Natural killer cell treated with Interleukin-12 subunit alpha and Interleukin-12 subunit beta and Interleukin-15 and Interleukin-18, amount 100 ng/mL, for 72 hours (primary cell): ENCODE results near the gene SCFD1. TPM values are rescaled to one million over a fixed set of nuclear protein-coding genes. Genes with fewer than 3 reads are reported as not detected.

Experiments used
- ATAC-seq, 2 donors: fragments of 150-1000 bp; cut with Tn5 transposase in 1 of 2; sonication (Bioruptor Pico), chemical (Tn5 transposase) in 1 of 2; 2 replicates each; pipeline ENCODE4 v1.10.0; 2021
- DNase-seq: peaks from one replicate; pipeline ENCODE4 v3.0.0; 2022; ENCODE audit warnings: low spot score
- H3K27ac Mint-ChIP-seq, 2 donors: 1 replicate in 1 of 2; 2 replicates in 1 of 2; pipeline ENCODE4 v1.8.0; 2022; ENCODE audit warnings: mixed read lengths in 2 of 2, mild to moderate bottlenecking in 1 of 2, moderate library complexity in 1 of 2
- H3K27me3 Mint-ChIP-seq, 2 donors: 1 replicate in 1 of 2; 2 replicates in 1 of 2; pipeline ENCODE4 v1.8.0; 2022; ENCODE audit warnings: mixed read lengths in 2 of 2
- H3K36me3 Mint-ChIP-seq: one replicate; pipeline ENCODE4 v1.8.0; 2022; ENCODE audit warnings: mixed read lengths
- H3K4me1 Mint-ChIP-seq, 2 donors: 1 replicate in 1 of 2; 2 replicates in 1 of 2; pipeline ENCODE4 v1.8.0; 2022; ENCODE audit warnings: low read depth in 2 of 2, mixed read lengths in 2 of 2, mild to moderate bottlenecking in 1 of 2
- H3K4me3 Mint-ChIP-seq: one replicate; pipeline ENCODE4 v1.8.0; 2022; ENCODE audit warnings: mixed read lengths
- H3K9me3 Mint-ChIP-seq: 2 replicates; pipeline ENCODE4 v1.8.0; 2022; ENCODE audit warnings: mixed read lengths
- total RNA-seq, 2 donors: library from RNA; stranded (reverse); gene quantifications; one replicate each; pipeline ENCODE4 v1.2.3, GENCODE V29; 2022

SCFD1 gene
- total RNA-seq, 2 donors from 2014 or later, result 75.9 to 79.4 TPM

DNA sequence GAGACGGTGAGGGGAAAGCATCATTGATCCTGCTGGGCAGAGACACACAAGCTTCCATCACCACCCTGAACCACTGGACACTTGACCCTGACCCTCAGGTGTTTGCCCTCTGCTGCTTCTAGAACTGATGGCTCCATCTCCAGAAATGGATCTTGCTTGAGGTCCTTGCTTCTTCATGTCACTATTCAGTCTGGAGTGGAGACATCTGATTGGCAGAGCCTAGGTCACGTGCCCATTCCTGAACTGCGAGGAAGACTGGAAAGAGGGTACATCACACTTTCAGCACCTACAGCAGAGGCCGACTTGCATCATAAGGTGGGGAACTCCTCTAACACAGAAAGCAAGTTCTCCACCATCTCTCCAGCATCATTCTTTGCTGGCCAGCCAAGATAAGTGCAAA, 145.5 kb downstream of the SCFD1 start:
- Mint-ChIP-seq H3K9me3 (peaks cover 6% of the 10 kb centered on the region), H3K4me1 (no peaks in the 10 kb centered on the region), H3K4me3 (no peak overlapping the region), H3K27me3 (peaks cover 25 to 41% of the 10 kb centered on the region in 2 donors), H3K27ac (no peak overlapping the region), H3K36me3 (peaks cover 10% of the 10 kb centered on the region)
- DNase-seq (no peak), ATAC-seq (no peak)

DNA sequence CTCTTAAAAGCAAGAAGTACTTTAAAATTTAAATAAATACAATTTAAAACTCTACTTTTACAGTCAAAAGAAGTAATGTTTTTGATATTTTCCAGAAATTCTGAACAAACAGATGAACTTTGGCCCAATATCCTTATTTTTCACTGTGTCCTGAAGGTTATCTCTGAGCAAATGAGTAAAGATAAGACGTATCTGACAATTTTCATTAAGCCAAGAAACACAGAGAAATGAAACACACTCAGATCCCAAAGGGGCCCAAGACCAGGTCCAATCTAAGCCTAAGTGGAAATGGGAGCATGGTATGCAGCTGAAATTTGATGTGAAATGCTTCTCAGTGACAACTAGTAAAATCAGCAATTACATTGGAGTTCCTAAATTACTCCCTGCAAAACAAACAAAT, 146.7 kb downstream of the SCFD1 start:
- Mint-ChIP-seq H3K27me3 (peaks cover 23 to 36% of the 10 kb centered on the region in 2 donors), H3K4me3 (no peak overlapping the region), H3K9me3 (peaks cover 2% of the 10 kb centered on the region), H3K27ac (no peak overlapping the region), H3K4me1 (no peaks in the 10 kb centered on the region), H3K36me3 (peaks cover 5% of the 10 kb centered on the region)
- DNase-seq (no peak), ATAC-seq (no peak)

GRCh38 chr14:30770376-30770775, 148.3 kb downstream of the SCFD1 start:
- ATAC-seq (no peak), DNase-seq (no peak)
- Mint-ChIP-seq H3K4me1 (no peaks in the 10 kb centered on the region), H3K27me3 (peaks cover 17 to 23% of the 10 kb centered on the region in 2 donors), H3K9me3 (no peaks in the 10 kb centered on the region), H3K36me3 (no peaks in the 10 kb centered on the region), H3K27ac (no peak overlapping the region), H3K4me3 (no peak overlapping the region)

- Mint-ChIP-seq H3K4me1 (no peaks in the 10 kb centered on the region), H3K9me3 (no peaks in the 10 kb centered on the region), H3K36me3 (no peaks in the 10 kb centered on the region), H3K27me3 (peaks cover 18 to 26% of the 10 kb centered on the region in 2 donors), H3K4me3 (no peak overlapping the region), H3K27ac (no peak overlapping the region)
- DNase-seq, result no peak
- no peak for ATAC-seq
These were observed 149.5 kb downstream of the SCFD1 start for GRCh38 chr14:30771595-30771994.

DNA sequence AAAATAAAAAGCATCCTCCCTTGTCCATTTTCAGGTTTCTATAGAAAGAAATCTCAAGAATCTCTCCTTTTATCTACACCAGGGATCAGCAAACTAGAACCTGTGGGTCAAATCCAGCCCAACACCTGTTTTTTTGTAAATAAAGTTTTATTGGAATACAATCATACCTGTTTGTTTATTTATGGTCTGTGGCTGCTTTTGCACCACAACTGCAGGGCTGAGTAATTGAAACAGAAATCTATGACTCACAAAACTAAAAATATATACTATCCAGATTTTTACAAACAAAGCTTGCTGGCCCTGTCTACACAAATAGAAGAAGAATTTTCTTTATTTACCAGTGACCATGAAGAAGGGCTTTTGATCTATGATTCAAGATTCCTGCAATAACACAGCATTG, 157.1 kb downstream of the SCFD1 start:
- Mint-ChIP-seq H3K9me3 (no peaks in the 10 kb centered on the region), H3K36me3 (no peaks in the 10 kb centered on the region), H3K4me1 (no peaks in the 10 kb centered on the region), H3K27ac (no peak overlapping the region), H3K27me3 (peaks cover 32 to 49% of the 10 kb centered on the region in 2 donors), H3K4me3 (no peak overlapping the region)
- DNase-seq (no peak), ATAC-seq (no peak)

Other genes with a start within 250 kb of the SCFD1 start
- 10 to 100 TPM; 25.4 to 30.3 TPM for gene G2E3, start 63.2 kb upstream of the SCFD1 start, total RNA-seq